Activated T-cell treated with anti-CD3 and anti-CD28 coated beads, Interleukin-2, amount 50 U/mL, for 1 hour (primary cell): ENCODE measurements around the gene LMX1B.
"Not testable (repeated sequence)": the region's sequence is repeated elsewhere in the genome, so short reads cannot be mapped to it uniquely, and the experiment has no call there.

Source experiments
- DNase-seq: peaks from one replicate; pipeline ENCODE4 v3.0.0-alpha.2; 2020

The LMX1B gene

DNA sequence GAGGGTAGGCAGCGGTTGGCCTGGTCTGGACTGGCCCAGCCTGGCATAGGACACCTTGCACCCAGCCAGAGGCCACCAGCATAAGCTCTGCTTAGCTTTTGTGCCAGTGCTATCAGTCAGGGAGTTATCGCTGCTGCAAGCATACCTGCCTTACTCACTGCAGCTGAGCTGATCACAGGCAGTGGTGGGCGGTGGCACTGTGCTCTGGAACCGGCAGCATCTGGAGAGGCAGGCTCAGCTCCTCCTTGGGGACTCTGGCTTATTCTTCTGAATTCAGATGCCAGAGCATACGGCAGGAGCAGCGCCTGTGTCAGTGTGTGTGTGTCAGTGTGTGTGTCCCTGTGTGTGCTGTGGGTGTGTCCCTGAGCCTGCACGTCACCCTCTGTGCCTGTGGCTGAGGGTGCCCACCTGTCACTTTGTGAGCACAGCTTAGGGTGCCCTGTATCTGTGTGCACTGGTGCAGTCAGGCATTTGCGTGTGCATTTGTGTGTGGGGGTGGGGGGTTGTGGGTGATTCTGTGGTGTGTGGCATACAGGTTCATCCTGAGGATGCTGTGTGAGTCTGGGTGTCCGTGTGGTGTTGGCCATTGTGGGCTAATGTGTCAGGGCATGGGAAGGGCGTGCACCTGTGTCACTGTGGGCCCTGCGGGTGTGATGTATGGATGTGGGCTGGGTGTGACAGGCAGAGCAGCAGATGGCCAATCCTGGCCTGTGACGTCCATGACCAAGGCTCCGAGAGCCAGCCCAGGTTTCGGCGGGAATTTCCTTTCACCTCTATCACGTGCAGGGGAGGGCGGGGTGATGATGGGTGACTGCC, 23.5 kb downstream of the LMX1B start:
- no peak for DNase-seq

DNA sequence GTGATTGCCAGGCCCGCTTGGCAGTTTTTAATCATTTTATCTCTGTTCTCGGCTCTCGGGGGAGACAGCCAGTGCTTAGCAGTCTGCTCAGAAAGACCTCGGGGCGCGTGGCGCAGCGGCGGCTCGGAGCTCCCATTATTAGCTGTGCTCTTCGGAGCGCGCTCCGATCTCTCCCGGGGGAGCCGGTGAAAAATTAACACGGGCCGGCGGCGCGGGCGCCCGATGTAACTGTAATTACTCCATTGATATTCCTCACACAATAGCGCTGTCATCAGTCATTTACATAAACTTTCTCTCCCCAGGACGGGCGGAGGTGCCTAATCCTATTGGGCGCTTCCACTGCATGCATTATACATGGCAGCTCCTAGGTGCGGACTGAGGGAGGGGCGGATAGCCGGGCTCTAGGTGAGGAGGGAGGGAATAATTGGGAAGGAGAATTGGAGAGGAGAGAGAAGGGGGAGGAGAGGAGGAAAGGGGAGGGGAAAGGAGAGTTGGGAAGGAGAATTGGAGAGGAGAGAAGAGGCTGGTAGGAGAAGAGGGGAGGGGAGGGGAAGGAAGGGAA, 24.9 kb downstream of the LMX1B start:
- DNase-seq = no peak

DNA sequence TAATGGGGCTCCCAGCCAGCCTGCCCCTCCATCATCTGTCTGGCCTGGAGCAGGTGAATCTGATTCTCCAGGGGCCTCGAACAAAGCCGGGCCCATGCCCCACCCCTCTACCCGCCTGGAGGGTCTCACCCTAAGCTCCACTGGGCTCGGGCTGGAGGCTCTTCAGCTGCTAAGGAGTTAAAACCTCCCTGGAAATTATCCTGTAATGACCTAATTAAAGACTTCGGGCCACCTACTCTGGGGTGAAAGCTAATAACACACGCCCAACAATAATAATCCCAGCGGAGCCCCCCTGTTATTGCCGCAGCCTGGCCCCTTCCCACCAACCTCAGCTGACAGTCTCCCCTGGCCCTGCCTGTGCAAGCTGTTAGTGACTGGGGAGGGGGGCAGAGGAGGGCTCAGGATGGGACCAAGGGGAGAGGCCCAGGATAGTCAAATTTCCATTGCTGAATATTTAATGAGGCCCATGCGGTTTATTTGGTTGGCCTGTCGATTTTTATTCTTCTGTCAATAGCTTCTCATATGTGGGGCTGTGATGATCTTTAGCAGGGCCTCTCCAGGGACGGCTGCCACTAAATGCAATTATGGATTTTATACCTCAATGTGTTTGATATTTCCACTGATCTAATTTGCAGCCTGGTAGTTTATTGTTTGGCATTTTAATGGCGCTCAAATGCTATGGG, 25.7 kb downstream of the LMX1B start:
- no peak for DNase-seq

DNA sequence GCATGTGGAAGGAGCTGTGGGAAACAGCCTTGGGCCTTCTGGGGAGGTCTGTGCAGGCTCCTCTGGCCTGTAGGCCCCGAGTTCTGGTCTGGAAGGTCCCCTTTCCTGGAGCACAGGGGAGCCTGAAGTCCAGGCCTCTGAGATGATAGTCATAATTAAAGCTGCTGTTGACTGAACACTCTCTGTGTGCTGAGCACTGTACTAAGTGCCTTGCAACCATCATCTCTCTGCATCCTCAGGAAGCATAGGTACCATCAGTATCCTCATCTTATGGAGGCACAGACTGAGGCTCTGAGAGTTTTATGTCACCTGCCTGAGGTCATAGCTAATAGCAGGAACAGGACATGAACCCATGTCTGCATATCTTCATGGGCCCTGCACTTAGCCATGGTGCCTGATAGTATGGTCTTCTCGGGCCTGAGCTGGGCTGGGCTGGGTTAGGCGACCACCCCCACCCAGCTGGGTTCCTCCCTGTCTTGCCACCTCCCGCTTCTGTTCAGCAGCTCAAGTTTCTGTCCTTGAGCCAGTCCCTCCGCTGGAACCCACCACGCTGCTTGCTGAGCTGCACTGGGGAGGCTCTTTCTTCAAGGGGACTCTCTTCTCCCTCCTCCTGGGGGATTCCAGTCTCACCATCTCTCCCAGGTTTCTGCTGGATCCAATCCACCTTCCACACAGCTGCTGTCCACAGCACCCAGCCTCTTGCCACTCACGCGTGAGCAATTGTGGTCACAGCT, 27.6 kb downstream of the LMX1B start:
- DNase-seq = no peak

DNA sequence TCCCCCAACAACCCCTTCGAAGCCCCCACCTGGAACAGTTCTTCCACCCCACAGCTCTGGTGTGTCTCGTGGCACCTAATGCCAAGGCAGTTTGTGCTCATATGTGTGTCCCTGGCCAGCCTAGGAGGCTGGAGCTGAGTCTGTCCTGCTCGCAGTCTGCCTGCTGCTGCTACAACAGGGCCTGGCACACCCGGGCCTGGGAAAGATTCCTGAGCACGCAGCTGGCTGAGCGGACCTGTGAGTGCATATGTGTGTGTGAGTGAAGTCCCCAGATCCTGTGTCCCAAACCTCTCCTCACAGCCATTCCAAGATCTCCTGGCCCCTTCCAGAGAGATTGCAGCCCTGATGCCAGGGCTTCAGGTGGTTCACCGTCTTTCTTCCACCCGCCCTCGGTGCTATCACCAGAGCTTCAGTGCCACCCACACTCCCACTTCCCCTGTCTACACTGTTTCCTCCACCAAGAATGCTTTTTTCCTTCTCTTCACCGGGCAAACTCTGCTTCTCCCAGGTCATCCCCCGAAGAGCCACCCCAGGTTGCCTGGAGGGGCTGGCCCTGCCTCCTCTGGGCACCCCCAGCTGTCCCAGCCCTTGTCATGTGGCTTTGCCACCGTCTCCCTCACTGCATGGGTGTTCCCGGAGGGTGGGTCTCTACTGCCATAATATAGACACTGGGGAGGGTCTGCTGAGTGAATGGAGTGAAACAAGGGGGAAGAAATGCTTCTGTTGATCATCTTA, 28.4 kb downstream of the LMX1B start:
- no peak for DNase-seq

DNA sequence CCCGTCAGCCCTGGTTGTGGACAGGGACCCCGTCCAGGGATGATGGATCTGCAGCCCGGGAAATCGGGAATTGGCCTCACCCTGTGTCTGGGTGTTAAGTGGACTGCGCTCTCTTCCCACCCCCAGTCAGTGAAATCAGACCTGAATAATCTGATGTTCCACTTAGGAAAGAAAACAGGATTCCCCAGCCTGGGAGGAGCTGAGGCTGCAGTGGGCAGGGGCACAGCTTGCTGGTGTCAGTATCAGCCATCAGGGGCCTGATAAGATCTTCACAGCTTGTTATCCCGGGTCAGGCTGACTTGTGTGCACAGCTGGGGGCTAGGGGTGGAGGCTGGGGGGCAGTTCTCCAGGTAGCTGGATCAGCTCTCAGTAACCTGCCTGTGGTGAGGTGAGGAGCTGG, 29.1 kb downstream of the LMX1B start:
- DNase-seq = no peak

DNA sequence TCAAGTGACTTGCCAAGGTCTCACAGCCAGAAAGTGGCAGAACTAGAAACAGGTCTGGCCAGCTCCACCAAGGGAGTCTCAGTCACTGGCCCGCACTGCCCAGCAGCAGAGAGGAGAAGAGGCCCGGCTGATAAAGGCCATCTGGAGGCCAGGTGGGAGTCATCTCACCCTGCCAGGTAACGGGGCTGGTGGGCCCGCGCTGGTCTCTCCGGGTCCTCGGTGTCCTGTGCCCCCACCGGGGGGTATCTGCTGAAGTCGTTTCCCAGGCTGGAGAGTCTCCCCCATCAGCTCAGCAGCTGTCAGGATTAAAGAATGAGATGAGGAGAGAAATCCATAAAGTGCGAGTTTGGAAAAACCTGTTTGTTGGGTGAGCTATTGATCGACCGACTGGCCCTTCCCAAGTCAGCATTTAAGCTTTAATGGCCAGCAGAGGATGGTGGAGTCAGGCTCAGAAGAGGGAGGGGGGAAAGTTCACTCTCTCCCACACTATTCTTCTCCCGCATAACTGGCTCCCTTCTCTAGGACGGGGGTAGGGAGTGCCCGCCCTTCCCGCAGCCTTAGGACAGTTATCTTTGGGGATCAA, 30.3 kb downstream of the LMX1B start:
- no peak for DNase-seq

DNA sequence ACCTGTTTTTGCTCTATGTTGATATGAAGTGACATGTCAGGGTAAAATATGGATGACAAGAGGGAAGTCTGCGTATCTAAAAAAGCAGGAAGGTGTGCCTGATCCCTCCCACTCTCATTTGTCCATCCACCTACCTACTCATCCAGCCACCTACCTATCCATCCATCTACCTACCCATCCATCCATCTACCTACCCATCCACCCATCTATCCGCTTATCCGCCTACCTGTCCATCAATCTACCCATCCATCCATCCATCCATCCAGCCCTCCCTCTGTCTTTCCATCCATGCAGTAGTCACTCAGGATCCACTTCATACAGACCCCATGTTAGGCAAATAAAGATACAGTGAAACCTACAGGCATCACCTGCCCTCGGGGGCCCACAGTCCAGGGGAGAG, 32.4 kb downstream of the LMX1B start:
- no peak for DNase-seq

DNA sequence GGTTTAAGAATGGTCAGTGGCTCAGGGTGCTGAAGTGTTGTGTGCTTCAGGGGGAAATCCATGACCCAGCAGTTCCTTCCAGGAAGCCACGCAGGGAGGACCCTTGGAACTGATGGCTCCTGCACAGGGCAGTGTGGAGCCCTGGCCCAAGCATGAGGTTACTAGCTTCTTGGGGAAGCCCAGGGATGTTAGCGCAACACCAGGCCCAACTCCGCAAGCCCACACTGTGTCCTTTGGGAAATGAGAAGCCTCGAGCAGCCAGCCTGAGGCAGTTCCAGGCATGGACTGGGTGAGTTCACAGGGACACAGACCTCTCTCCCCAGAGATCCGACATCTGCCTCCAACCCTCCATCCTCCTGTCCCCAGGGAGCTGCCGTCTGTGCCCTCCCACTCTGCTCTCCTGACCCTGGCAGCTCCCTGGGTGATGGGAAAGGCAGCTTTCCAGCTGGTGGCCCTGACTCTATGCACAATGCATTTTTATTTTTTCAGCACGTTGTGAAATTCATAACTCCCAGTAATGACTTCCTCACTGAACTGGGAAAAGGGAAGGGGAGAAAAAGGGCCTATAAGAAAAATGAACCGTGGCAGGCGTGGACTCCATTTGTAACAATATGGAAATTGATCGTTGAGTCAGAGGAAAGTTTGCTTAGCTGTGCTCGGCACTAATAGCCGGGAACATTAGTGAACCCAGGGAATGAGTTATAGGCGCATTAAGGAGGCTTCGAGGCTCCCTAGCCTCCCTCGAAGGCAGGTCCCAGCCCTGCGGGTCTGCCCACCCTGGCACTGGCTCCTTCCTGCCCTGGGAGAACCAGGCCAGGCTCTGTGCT, 34.1 kb downstream of the LMX1B start:
- DNase-seq = no peak

DNA sequence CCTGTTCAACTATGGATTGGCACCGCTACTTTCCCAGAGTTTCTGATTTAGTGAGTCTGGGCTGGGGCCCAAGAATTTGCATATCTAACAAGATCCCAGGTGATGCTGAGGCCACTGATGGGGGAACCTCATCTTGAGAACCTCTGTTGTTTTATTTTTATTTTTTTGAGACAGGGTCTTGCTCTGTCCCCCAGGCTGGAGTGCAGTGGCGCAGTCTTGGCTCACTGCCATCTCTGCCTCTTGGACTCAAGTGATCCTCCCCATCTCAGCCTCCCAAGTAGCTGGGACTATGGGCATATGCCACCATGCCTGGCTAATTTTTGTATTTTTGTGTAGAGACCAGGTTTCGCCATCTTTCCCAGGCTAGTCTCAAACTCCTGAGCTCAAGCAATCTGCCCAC, 35.7 kb downstream of the LMX1B start:
- no peak for DNase-seq

DNA sequence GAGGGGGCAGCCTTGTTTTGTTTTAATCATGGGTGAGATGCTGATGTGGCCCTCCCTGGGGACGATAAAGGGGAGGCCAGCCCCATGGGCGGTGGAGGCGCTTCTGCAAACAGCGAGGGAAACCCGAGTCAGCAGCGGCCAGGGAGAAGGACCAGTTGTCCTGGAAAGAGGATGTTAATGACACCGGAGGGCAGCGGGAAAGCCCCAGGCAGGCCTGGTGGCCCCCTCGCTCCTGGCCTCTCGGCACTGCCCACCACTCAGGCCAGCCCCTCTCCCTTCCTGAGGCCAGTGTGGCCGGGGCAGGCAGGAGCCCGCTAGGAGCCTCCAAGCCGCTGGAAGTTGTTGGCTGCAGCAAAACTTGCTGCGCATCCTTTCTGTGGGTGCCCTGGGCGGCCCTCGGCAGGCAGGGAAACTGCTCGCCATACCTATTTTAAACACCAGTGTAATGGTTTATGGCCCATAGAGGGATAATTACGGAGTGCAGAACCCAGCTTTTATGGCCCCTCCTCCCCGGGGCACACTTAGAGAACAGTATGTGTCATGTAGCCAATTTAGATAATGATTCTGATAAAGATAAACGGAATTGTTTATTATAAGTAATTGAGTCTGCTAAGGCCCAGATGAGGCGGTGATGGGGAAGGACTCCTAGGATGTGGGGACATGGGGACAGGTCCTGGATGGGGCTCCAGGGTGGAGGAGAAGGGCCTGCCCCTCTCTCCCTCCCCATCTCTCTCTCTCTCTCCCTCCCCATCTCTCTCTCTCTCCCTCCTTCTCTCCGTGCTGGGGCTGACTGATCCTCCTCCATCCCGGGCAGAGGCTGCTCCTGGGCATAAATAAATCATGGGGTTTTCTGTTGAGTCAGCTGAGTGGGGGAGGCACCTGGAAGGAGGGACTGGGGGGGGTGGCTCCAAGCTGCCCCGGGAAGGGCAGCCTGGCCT, 36.9 kb downstream of the LMX1B start:
- no peak for DNase-seq

DNA sequence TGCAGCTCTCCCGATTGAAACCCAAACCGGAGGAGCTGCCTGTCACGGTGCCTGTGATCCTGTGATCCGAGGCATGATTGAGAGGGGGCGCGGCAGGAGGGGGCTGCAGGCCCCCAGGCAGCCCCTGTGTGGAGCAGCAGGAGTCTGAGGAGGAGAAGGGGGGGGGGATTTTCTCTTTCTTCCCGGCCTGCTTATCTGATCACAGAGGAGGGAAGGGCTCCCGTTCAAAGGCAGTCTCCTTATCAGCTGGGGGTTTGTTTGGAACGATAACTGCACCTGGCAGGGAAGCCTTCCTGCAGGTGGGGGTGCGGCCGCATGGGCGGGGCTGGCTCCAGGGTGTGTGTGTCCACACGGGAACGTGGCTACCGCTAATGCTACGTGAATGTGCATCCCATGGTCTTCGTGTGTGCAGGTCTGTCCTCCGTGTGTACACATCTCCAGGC, 38.4 kb downstream of the LMX1B start:
- DNase-seq = no peak

DNA sequence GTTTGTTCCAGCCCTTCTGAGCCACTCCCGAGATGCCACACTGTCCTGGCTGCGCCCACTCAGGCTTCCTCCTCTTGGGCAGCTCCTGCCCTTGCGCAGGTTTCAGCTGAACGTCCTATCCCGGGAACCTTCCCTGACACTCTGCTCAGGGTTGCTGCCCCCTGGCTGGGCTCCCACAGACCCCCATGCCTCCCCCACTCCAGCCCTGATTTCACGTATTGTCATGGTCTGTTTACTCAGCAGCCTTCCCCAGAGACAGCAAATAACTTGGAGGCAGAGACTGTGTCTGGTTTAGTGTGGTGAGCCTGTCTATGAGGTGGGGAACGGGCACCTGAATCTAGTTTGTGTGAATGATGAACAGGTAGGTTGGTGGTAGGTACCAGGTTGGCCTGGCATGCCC, 40.4 kb downstream of the LMX1B start:
- DNase-seq = no peak

DNA sequence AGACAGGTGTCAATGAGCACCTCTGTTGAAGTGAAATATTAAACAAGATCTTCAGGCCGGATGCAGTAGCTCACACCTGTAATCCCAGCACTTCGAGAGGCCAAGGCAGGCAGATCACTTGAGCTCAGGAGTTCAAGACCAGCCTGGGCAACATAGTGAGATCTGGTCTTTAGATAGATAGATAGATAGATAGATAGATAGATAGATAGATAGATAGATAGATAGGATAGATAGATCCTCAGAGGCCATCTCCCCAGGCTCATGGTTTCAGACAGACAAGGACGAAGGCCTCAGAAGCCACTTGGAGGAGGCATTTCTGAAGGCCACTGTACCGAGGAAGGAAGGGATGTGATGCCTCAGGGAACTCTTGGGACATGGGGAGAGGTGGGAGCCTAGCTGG, 42.5 kb downstream of the LMX1B start:
- not testable (repeated sequence) for DNase-seq

DNA sequence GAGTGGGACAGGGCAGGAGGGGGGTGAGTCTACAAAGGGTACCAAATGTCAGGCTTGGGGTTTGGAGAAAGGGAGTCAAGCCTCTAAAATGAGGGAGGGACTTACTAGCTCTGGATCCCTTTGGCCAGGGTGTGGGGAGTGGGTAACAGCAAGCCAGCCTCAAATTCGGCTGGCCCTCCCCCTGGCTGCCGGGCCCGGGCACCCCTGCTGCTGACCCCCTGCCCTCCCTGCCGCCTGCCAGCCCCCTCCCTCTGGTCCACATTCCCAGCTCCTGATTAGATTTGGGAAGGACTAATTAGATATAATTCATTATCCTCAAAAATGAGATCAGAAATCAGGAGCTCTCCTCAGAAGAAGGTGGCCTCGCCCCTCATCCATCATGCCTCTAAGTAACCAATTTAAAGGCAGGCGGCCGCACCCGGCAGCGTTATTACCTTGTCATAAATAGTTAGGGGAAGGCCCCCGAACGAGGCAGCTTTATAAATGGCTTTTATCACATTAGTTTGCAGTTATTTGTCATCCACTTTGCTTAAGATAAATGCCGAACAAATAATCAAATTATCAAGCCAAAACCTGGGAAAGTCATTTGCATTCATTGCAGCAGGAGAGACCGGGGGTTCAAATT, 44.6 kb downstream of the LMX1B start:
- DNase-seq = no peak

DNA sequence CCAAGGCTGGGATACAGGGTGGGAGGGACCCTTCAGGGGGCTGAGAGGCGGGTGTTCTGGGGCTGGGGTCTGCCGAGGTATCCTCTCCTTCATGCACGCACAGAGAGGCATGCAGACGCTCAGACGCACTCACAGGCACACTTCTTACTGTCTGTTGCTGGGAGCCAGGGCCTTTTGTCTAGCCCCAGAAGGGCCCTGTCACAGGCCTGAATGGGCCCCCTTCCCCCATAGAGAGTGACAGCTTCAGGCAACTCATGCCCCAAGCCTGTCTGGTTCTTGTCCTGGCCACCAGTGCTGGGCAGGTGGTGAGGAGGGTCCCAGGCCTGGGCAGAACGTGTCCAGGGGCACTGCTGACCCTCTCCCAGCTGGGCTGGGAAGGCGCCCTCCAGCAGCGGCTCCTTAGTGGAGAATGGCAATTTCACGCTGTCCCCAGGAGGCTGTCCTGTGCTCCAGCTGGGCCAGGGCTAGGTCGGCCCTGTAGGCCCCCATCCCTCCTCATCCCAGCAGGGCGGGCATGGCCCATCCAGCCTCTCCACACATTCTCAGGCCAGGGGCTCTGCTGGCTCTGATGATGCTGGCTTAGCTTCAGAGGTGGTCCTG, 45.3 kb downstream of the LMX1B start:
- no peak for DNase-seq

DNA sequence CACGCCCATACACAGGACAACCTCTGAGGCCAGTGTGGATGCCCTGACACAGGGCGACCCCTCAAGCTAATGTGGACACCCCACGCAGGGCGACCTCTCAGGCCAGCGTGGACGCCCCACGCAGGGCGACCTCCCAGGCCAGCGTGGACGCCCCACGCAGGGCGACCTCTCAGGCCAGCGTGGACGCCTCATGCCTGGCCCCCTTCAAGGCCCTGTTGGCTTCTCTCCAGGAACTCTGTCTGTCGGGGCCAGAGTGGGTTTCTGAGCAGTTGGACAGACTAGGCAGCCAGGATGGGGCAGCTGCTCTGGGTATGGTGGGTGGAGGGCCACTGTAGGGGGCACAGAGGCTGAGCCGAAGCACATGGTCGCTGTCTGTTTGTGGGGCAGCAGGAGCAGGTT, 47.4 kb downstream of the LMX1B start:
- no peak for DNase-seq

DNA sequence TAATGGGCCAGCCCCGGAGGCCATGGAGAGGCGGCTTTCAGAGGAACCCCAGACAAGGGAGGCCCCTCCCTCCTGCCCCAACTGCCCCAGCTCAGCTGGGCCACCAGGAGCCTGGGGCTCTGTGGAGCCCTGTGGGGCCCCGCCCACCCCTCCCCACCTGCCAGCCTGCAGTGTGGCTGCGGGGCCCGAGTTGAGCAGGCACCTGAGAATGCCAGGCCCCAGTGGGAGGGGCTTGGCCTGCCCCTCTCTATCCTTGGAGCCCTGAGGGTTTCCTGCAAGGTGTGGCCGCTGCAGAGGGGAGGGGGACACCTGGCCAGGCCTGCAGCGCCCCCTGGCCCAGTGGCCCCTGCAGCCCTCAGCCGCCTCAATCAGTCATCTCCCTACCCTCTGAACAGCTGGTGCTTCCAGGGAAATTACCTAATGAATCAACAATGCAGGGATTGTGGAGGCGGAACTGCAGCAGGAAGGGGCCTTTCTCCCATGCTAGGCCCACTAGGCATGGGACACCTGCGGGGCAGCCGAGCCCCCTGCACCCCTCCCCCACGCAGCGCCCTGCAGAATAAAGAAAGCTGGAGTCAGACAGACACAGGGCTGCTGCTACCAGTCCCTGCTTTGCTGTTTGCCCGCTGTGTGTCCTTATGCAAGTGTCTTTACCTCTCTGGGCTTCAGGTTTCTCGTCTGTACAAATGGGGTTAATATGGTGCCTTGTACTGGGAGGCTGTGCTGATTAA, 48.0 kb downstream of the LMX1B start:
- DNase-seq = no peak

DNA sequence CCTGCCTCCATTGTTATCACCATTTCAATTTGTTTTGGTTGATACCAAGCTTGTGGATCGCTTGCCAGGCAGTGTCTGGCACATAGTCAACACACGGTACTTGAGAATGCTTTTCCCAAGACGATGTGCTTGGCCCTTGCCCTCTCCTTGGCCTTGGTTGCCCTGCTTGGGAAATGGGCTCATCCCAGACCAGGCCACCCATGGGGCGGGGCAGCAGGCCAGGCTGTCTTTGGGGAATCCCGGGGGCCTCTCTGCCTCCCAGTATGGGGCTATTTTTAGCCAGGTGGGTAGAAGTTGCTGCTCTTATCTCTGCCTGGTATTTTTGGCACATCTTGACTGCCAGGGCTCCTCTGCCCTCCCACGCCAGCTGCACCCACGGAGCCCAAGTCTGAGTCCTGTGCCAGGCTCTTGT, 49.9 kb downstream of the LMX1B start:
- DNase-seq = no peak
